HUES64 (cell line): Measurements from ENCODE around the gene BIRC7.

Experiments used
- H3K27ac ChIP-seq: 2 replicates; pipeline ENCODE4 v1.7.0; 2013; ENCODE audit warnings: low read depth, low read length, inconsistent platforms
- H3K27me3 ChIP-seq: 2 replicates; pipeline ENCODE4 v1.6.1; 2013; ENCODE audit warnings: mild to moderate bottlenecking, low read length; ENCODE audit not compliant: insufficient read depth
- H3K36me3 ChIP-seq: 2 replicates; pipeline ENCODE4 v1.6.1; 2013; ENCODE audit warnings: mild to moderate bottlenecking, low read length; ENCODE audit not compliant: insufficient read depth
- H3K4me1 ChIP-seq: 2 replicates; pipeline ENCODE4 v1.6.1; 2013; ENCODE audit warnings: mild to moderate bottlenecking, low read length, moderate library complexity; ENCODE audit not compliant: insufficient read depth
- H3K4me3 ChIP-seq: 2 replicates; pipeline ENCODE4 v1.5.1; 2013; ENCODE audit warnings: mild to moderate bottlenecking, low read length, moderate library complexity
- H3K9ac ChIP-seq: 2 replicates; pipeline ENCODE4 v1.6.1; 2013; ENCODE audit warnings: mild to moderate bottlenecking, low read depth, low read length
- H3K9me3 ChIP-seq: 2 replicates; pipeline ENCODE4 v1.6.1; 2013; ENCODE audit warnings: low read depth, low read length; ENCODE audit not compliant: insufficient read depth
- WGBS: fragments of 150-250, 120-280 bp; methylation state at CpG from one replicate; pipeline ENCODE4 v1.1.7; 2013; ENCODE audit warnings: missing lambda C conversion rate; 5-methylcytosine and 5-hydroxymethylcytosine counted together

The BIRC7 gene

GRCh38 chr20:63272105-63273058 lies 36.7 kb downstream of the BIRC7 start, which contains the start of gene ARFGAP1:
ARFGAP1 (plus strand) TSS chr20:63272813; CDS start chr20:63275581, 2,768 bp downstream.
- Histone ChIP-seq H3K36me3 (peaks cover 19% of the 10 kb centered on the region), H3K4me1 (peaks cover 4% of the 10 kb centered on the region; the same call in 1 of the 2 replicates), H3K9ac (peak within 1 kb of the TSS; percentile 73), H3K27ac (peak within 1 kb of the TSS; percentile 10; the same call in 1 of the 2 replicates), H3K27me3 (no peaks in the 10 kb centered on the region), H3K9me3 (no peaks in the 10 kb centered on the region), H3K4me3 (peak within 1 kb of the TSS; percentile 83)
- 1% methylated on average over 97 of the region's 97 CpGs for WGBS

DNA sequence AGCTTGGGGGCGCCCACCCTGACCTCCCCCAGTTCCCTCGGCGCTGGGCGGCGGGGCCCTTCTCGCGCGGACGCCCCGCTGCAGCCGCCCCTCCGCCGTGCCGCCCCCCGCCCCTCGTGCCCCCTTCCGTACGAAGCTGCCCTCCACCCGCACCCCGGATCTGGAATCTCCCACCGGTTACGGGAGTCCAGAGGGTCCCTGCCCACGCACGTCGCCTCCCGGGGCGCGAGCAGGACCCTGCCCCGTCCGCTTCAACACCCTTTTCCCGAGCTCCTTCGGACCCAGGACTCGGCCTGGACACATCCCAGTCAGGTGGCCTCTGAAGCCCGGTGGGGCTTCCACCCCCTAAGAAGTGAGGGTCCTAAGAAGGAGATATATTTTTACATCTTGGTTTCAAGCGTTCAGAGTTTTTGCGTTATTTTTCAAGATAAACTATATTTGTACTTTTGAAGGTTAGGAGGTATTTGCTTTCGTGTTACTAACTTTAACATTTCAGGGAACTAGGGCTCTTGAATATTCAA lies 37.4 kb downstream of the BIRC7 start:
- under 1% methylated on average over 36 of the region's 37 CpGs for WGBS
- no peaks in the 10 kb centered on the region for H3K27me3 ChIP-seq
- H3K27ac ChIP-seq = peak overlapping the region; percentile 10; the same call in 1 of the 2 replicates

DNA sequence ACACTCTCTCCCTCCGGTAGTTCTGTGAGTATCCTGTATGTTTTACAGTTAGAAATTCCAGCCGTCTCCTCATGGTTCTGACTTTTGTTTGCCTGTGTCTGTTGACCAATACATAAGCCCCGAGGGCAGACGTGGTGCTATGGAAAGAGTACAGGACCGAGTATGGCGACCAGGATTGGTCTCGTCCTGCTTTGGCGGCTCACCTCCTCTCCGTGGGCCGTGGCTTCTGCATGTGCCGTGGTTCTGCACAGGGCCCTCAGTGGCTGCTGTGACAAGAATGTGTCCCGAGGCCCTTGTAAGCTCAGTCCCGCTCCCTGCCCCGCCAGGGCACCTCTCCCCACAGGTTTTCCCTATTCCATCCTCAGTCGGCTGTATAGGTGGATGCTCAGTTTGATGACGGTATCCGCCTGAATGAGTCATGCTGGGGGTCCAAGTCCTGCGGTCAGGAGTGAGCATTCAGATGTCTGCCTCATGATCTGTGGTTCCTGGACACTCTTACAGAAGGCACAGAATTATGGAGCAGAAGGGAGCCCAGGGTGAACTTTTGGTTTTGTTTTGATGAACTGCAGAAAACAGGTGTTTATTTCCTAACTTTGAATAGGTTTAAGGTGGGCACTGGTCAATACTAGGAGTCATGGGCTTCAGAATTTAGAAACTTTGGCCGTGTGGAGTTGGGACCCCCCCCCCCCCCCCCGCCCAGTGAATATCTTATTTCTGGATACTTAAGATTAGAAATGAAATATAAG lies 38.1 kb downstream of the BIRC7 start:
- Histone ChIP-seq H3K27ac (no peak overlapping the region), H3K4me3 (peak overlapping the region; percentile 83), H3K9ac (peak overlapping the region; percentile 73), H3K9me3 (no peaks in the 10 kb centered on the region), H3K36me3 (peaks cover 33% of the 10 kb centered on the region), H3K27me3 (no peaks in the 10 kb centered on the region), H3K4me1 (peaks cover 4% of the 10 kb centered on the region; the same call in 1 of the 2 replicates)
- WGBS = 42% methylated on average over 18 of the region's 20 CpGs

More for the DNA sequence above, 37.4 kb downstream of the BIRC7 start:
- Histone ChIP-seq H3K9ac (peak overlapping the region; percentile 73), H3K4me3 (peak overlapping the region; percentile 83), H3K9me3 (no peaks in the 10 kb centered on the region), H3K36me3 (peaks cover 26% of the 10 kb centered on the region), H3K4me1 (peaks cover 4% of the 10 kb centered on the region; the same call in 1 of the 2 replicates)

- H3K36me3 ChIP-seq = peaks cover 41% of the 10 kb centered on the region
- H3K9me3 ChIP-seq = no peaks in the 10 kb centered on the region
- H3K4me1 ChIP-seq = peaks cover 4% of the 10 kb centered on the region; the same call in 1 of the 2 replicates
- no peaks in the 10 kb centered on the region for H3K27me3 ChIP-seq
- no peak overlapping the region for H3K4me3 ChIP-seq
- 91% methylated on average over 17 of the region's 17 CpGs for WGBS
- H3K27ac ChIP-seq = no peak overlapping the region
- H3K9ac ChIP-seq = no peak overlapping the region
Observed at GRCh38 chr20:63274381-63275228, 38.9 kb downstream of the BIRC7 start.

GRCh38 chr20:63275825-63276224 lies 40.1 kb downstream of the BIRC7 start:
- H3K36me3 ChIP-seq = peaks cover 53% of the 10 kb centered on the region
- H3K4me3 ChIP-seq = no peak overlapping the region
- no peaks in the 10 kb centered on the region for H3K27me3 ChIP-seq
- no peaks in the 10 kb centered on the region for H3K9me3 ChIP-seq
- 96% methylated on average over 18 of the region's 18 CpGs for WGBS
- H3K27ac ChIP-seq = no peak overlapping the region
- peaks cover 4% of the 10 kb centered on the region; the same call in 1 of the 2 replicates for H3K4me1 ChIP-seq
- H3K9ac ChIP-seq = no peak overlapping the region

DNA sequence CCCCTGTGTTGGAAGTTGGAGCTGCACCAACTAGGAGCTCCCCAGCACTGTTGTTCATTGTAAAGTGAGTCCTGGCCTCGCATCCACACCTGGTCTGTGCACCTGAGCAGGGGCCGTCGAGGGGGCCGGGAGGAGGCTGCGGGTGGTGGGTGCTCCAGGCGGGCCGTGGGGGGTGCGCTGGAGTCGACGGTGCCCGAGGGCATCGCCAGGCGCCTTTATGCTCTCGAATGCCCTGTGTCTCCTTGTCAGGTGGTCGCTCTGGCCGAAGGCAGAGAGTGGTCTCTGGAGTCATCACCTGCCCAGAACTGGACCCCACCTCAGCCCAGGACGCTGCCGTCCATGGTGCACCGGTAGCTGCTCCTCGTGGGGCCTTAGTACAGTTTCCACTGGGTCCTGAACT lies 41.3 kb downstream of the BIRC7 start:
- no peak overlapping the region for H3K4me3 ChIP-seq
- no peaks in the 10 kb centered on the region for H3K9me3 ChIP-seq
- 96% methylated on average over 20 of the region's 20 CpGs for WGBS
- H3K4me1 ChIP-seq = peaks cover 4% of the 10 kb centered on the region; the same call in 1 of the 2 replicates
- H3K27ac ChIP-seq = no peak overlapping the region
- no peaks in the 10 kb centered on the region for H3K27me3 ChIP-seq
- H3K36me3 ChIP-seq = peaks cover 61% of the 10 kb centered on the region
- H3K9ac ChIP-seq = no peak overlapping the region

DNA sequence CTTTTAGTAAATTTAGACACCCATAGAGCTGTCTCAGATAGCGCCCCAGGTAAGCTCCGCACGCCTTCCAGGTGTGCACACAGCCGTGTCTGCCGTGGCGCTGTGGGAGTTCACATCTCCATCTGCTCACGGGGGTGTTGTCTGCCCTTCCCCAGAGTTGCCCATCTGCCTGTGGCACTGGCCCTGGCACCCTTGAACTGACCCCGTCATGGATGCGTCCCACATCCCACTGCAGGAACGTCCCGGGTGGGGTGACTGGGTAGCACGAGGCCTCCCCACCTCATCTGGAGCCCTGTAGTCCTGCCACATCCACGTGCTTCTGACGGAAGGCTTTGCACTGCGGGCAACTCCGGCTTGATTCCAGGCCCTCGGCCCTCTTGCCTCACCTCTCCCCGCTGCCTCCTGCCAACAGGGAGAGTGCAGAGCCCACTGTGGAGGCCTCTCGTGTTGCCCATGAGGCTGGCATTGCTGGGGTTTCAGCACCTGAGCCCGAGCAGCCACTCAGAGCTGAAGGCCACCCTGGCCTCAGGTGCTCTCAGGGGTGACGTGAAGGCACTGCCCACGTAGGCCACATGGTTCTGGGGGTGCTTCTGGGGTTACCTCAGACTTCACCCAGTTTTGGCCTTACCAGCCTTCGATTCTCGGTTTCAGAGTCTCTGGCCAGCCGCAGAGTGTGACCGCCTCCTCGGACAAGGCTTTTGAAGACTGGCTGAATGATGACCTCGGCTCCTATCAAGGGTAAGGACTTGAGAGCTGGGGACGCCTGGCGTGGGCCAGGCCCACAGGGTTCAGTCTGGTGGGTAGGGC lies 42.0 kb downstream of the BIRC7 start:
- Histone ChIP-seq H3K4me1 (peaks cover 4% of the 10 kb centered on the region; the same call in 1 of the 2 replicates), H3K9ac (no peak overlapping the region), H3K9me3 (no peaks in the 10 kb centered on the region), H3K27ac (no peak overlapping the region), H3K27me3 (no peaks in the 10 kb centered on the region), H3K36me3 (peaks cover 66% of the 10 kb centered on the region), H3K4me3 (no peak overlapping the region)
- 95% methylated on average over 30 of the region's 30 CpGs for WGBS

- H3K4me3 ChIP-seq = no peak overlapping the region
- peaks cover 2% of the 10 kb centered on the region; the same call in 1 of the 2 replicates for H3K4me1 ChIP-seq
- no peak overlapping the region for H3K27ac ChIP-seq
- peaks cover 76% of the 10 kb centered on the region for H3K36me3 ChIP-seq
- no peaks in the 10 kb centered on the region for H3K9me3 ChIP-seq
- H3K27me3 ChIP-seq = no peaks in the 10 kb centered on the region
- WGBS = 92% methylated on average over 17 of the region's 17 CpGs
- H3K9ac ChIP-seq = no peak overlapping the region
Observed at GRCh38 chr20:63278661-63279060, 43.0 kb downstream of the BIRC7 start.

DNA sequence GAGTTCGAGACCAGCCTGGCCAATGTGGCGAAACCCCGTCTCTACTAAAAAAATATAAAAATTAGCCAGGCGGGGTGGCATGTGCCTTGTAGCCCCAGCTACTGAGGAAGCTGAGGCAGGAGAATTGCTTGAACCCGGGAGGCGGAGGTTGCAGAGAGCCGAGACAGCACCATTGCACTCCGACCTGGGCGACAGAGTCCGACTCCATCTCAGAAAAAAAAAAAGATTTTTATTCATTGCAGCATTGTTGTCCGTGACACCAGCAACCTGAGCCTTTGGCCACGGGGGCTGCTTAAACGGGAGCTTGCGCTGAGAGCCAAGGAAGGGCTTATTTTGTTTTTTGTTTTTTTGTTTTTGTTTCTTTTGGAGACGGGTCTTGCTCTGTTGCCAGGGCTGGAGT lies 44.2 kb downstream of the BIRC7 start:
- H3K9me3 ChIP-seq = no peaks in the 10 kb centered on the region
- no peak overlapping the region for H3K9ac ChIP-seq
- H3K36me3 ChIP-seq = peaks cover 88% of the 10 kb centered on the region
- H3K4me3 ChIP-seq = no peak overlapping the region
- H3K4me1 ChIP-seq = no peaks in the 10 kb centered on the region
- H3K27ac ChIP-seq = no peak overlapping the region
- WGBS = 91% methylated on average over 15 of the region's 15 CpGs
- no peaks in the 10 kb centered on the region for H3K27me3 ChIP-seq

DNA sequence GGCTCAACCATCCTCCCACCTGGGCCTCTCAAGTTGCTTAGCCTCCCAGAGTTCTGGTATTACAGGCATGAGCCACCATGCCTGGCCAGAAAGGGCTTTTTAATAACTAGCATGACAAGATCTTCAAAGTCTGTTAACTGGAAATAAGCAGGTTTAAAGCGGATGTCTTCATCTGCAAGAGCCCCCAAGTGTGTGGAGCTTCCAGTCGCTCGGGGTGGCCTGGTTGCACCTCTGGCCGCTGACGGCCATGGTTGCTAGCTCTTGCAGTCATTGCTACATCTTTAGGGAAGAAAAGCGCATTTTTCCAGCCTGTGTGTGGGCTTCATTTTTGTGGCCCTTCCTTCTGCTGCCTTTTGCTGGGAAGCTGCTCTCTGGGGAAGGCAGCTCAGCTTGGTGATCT lies 44.7 kb downstream of the BIRC7 start:
- WGBS = 89% methylated on average over 6 of the region's 6 CpGs
- H3K4me1 ChIP-seq = no peaks in the 10 kb centered on the region
- no peaks in the 10 kb centered on the region for H3K27me3 ChIP-seq
- no peaks in the 10 kb centered on the region for H3K9me3 ChIP-seq
- H3K27ac ChIP-seq = no peak overlapping the region
- peaks cover 92% of the 10 kb centered on the region for H3K36me3 ChIP-seq
- H3K4me3 ChIP-seq = no peak overlapping the region
- H3K9ac ChIP-seq = no peak overlapping the region
